ENCODE results near the gene RTL5. TPM values are rescaled to one million over a fixed set of nuclear protein-coding genes. Genes with fewer than 3 reads are reported as not detected.

RTL5 gene
- total RNA-seq, 1 experiment from 2014 or later: 2.5 TPM

- ChIA-PET POLR2A (no interaction called here), CTCF (interaction anchor here (0.9 to 1.2 kb wide), 4 partner anchors 11 to 108 kb away, joined by 3 to 5 read pairs (median 4); no protein-coding TSS in a partner anchor), RAD21 (ENCODE audit: low non-redundant PET in 1 of 2, low total read pairs in 2 of 2, uncharacterized antibody in 2 of 2, unreplicated experiment in 2 of 2) (interaction anchor here in 1 of 2 experiments (0.7 kb wide), 1 partner anchor 104 kb away, joined by 3 read pairs; no protein-coding TSS in a partner anchor)
- no peak overlapping the region for H3K9ac ChIP-seq (ENCODE audit: low read length)
- DNase-seq (ENCODE audit: low read depth, low spot score) (no peak), ATAC-seq (0 out of 2 replicates have a peak, but pooled peaks have one; percentile 5)
- H3K79me2 ChIP-seq (ENCODE audit: insufficient read depth, low read length): no peaks in the 10 kb centered on the region
- H3K4me3 ChIP-seq (replicated peaks in 1 of 2; ENCODE audit: low read depth in 1 of 2, low read length in 2 of 2): no peak overlapping the region
- H3K9me3 ChIP-seq (ENCODE audit: control insufficient read depth in 1 of 2, insufficient read depth in 1 of 2, low read depth in 1 of 2, low read length in 2 of 2): no peaks in the 10 kb centered on the region
- H2AFZ ChIP-seq (ENCODE audit: low read depth, low read length, poor library complexity, severe bottlenecking): no peak overlapping the region
- H3K4me2 ChIP-seq (ENCODE audit: low read length): no peak overlapping the region
- TF ChIP-seq CTCF (IDR thresholded peaks at IDR 0.05 in 2 of 3, conservative IDR thresholded peaks at IDR 0.05 in 1 of 3; ENCODE audit: borderline replicate concordance in 1 of 3, insufficient read depth in 1 of 3, low read depth in 2 of 3, low read length in 2 of 3): no peak
- no peak for TF ChIP-seq SRF (IDR thresholded peaks at IDR 0.05; ENCODE audit: low read depth)
- no peak for TF ChIP-seq FOSL1 (IDR thresholded peaks at IDR 0.05; ENCODE audit: low read depth)
- no peak for TF ChIP-seq EZH2 (IDR thresholded peaks at IDR 0.05)
- TF ChIP-seq ELF1 (IDR thresholded peaks at IDR 0.05; ENCODE audit: borderline replicate concordance, low read depth): no peak
- TF ChIP-seq ZFX (IDR thresholded peaks at IDR 0.05): no peak
- no peak for TF ChIP-seq TCF7L2 (IDR thresholded peaks at IDR 0.05; ENCODE audit: borderline replicate concordance, extremely low read depth, insufficient read depth, insufficient read length)
- TF ChIP-seq YY1 (IDR thresholded peaks at IDR 0.05; ENCODE audit: extremely low read depth, insufficient replicate concordance, low read depth, low read length): no peak
- no peak for TF ChIP-seq MAX (IDR thresholded peaks at IDR 0.05)
- no peak for TF ChIP-seq POLR2AphosphoS5 (IDR thresholded peaks at IDR 0.05; ENCODE audit: low read depth, low read length)
- no peak for TF ChIP-seq EZH2phosphoT487 (IDR thresholded peaks at IDR 0.05; ENCODE audit: borderline replicate concordance)
- TF ChIP-seq JUND (IDR thresholded peaks at IDR 0.05): no peak
- no peak for TF ChIP-seq EGR1 (IDR thresholded peaks at IDR 0.05; ENCODE audit: low read depth)
- TF ChIP-seq CBX3 (IDR thresholded peaks at IDR 0.05; ENCODE audit: low read depth): no peak
- no peak for TF ChIP-seq ATF3 (IDR thresholded peaks at IDR 0.05)
- TF ChIP-seq ZNF274 (IDR thresholded peaks at IDR 0.05; ENCODE audit: low read depth, low read length): no peak
- TF ChIP-seq POLR2A (IDR thresholded peaks at IDR 0.05; ENCODE audit: borderline replicate concordance, extremely low read depth, insufficient read depth, insufficient read length): no peak
- no peak for TF ChIP-seq SIN3A (IDR thresholded peaks at IDR 0.05; ENCODE audit: low read depth)
- TF ChIP-seq REST (IDR thresholded peaks at IDR 0.05; ENCODE audit: low read depth): no peak
- no peaks in the 10 kb centered on the region for H3K36me3 ChIP-seq (ENCODE audit: control insufficient read depth in 1 of 2, insufficient read depth in 2 of 2, low read length in 2 of 2)
- no peaks in the 10 kb centered on the region for H3K9me2 ChIP-seq (ENCODE audit: insufficient read depth)
- H4K20me1 ChIP-seq (ENCODE audit: insufficient read depth): no peaks in the 10 kb centered on the region
- no TSS peak for BruUV-seq (replicated peaks)
- H3K27ac ChIP-seq (ENCODE audit: low read depth, low read length): no peak overlapping the region
- 0 out of 4 replicates have a peak, but pooled peaks cover 0 to 6% of the 10 kb centered on the region in 2 experiments for H3K4me1 ChIP-seq (ENCODE audit: control insufficient read depth in 1 of 2, insufficient read depth in 2 of 2, low read length in 2 of 2)
- no peaks in the 10 kb centered on the region for H3K27me3 ChIP-seq (ENCODE audit: insufficient read depth, low read length)
- intact Hi-C loops (cut with micrococcal nuclease): loop anchor here (2.0 to 10.0 kb wide), 3 partner anchors 107 to 251 kb away; no protein-coding TSS in a partner anchor
Measured at GRCh38 chrX:72126048-72126415, 5.7 kb downstream of the RTL5 start.

Measured in HCT116 (cell line).